ENCODE results near the gene KLHL4.
"Not testable (repeated sequence)": the region's sequence is repeated elsewhere in the genome, so short reads cannot be mapped to it uniquely, and the experiment has no call there.

KLHL4 gene

GRCh38 chrX:87664381-87664780 lies 146.8 kb downstream of the KLHL4 start:
- DNase-seq (ENCODE audit: low read depth in 2 of 2): no peak

- no peak for DNase-seq (ENCODE audit: low read depth in 2 of 2)
Measured at GRCh38 chrX:87679849-87680248, 162.2 kb downstream of the KLHL4 start.

GRCh38 chrX:87687703-87688102 lies 170.1 kb downstream of the KLHL4 start:
- no peak for DNase-seq (ENCODE audit: low read depth in 2 of 2)

DNA sequence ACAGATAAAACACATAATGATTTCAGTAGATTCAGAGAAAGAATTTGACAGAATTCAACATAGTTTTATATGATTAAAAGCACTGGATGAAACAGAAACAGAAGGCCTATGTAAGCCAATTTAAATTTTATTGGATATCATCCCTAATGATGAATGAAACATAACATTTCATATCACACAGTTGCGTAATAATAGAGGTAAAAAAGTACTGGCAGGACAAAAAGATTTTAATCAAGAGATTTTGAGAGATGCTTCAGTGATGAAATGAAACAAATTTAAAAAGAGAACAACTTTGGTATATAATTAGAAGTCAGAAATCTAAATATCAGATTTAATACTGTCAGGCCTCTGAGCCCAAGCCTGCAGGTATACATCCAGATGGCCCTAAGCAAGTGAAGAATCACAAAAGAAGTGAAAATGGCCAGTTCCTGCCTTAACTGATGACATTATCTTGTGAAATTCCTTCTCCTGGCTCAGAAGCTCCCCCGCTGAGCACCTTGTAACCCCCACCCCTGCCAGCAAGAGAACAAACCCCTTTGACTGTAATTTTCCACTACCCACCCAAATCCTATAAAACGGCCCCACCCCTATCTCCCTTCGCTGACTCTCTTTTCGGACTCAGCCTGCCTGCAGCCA lies 170.6 kb downstream of the KLHL4 start:
- DNase-seq (ENCODE audit: low read depth in 2 of 2): not testable (repeated sequence)

GRCh38 chrX:87689218-87689617 lies 171.6 kb downstream of the KLHL4 start:
- DNase-seq (ENCODE audit: low read depth in 2 of 2): not testable (repeated sequence)

- DNase-seq (ENCODE audit: low read depth in 2 of 2): no peak
Measured at GRCh38 chrX:87693204-87693603, 175.6 kb downstream of the KLHL4 start.

DNA sequence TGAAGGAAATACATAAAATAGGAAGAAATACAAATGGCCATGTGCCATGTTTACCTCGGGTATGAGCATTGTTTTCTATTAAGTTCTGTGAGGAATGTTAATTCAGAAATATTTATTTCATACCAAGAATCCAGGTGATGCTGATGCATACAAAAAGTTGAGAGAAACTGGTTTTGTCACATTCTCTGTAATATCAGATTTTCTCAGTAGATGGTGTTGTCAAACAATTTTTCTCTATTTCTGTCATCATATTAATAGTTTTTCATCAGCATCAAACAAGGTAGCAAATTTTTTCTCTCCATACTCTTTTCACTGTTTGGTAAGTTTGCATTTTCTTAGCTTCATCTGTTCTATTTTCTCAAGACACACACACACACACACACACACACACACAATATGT lies 179.8 kb downstream of the KLHL4 start:
- DNase-seq (ENCODE audit: low read depth in 2 of 2): no peak

GRCh38 chrX:87702795-87703194 lies 185.2 kb downstream of the KLHL4 start:
- DNase-seq (ENCODE audit: low read depth in 2 of 2): no peak

GRCh38 chrX:87703469-87703868 lies 185.9 kb downstream of the KLHL4 start:
- not testable (repeated sequence) for DNase-seq (ENCODE audit: low read depth in 2 of 2)

DNA sequence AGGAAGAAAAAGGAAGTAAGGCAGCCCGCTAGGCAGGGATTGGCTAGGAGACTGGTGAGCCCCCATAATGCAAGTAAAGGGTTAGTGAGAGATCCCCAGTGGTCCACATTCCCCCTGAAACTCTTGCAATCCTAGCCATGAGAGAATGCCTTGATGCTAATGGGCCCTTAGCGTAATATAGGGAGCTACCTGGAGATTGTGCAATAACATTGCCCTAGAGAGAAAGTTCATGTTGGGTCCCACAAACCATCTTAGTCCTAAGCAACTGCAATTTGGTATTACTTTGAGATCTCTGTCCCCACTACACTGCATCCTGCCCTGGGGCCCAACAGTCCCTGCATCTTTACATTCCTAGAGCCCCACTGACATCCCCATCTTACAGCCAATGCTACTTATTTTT lies 188.5 kb downstream of the KLHL4 start:
- DNase-seq (ENCODE audit: low read depth in 2 of 2): no peak

DNA sequence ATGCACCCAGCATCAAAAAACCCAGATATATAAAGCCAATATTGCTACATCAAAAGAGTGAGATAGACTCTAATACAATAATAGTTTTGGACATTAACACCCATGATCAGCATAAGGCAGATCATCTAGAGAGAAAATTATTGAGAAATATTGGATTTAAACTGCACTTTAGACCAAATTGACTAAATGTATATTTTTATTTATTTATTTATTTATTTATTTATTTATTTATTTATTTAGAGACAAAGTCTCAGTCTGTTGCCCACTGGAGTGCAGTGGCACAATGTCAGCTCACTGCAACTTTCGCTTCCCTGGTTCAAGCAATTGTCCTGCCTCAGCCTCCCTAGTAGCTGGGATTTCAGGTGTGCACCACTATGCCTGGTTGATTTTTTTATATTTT lies 193.0 kb downstream of the KLHL4 start:
- DNase-seq (ENCODE audit: low read depth in 2 of 2): no peak
